Measurements from ENCODE around the gene PPP1R27. TPM values are rescaled to one million over a fixed set of nuclear protein-coding genes. Genes with fewer than 3 reads are reported as not detected.

The PPP1R27 gene
- total RNA-seq, 4 donors from 2014 or later: not detected

DNA sequence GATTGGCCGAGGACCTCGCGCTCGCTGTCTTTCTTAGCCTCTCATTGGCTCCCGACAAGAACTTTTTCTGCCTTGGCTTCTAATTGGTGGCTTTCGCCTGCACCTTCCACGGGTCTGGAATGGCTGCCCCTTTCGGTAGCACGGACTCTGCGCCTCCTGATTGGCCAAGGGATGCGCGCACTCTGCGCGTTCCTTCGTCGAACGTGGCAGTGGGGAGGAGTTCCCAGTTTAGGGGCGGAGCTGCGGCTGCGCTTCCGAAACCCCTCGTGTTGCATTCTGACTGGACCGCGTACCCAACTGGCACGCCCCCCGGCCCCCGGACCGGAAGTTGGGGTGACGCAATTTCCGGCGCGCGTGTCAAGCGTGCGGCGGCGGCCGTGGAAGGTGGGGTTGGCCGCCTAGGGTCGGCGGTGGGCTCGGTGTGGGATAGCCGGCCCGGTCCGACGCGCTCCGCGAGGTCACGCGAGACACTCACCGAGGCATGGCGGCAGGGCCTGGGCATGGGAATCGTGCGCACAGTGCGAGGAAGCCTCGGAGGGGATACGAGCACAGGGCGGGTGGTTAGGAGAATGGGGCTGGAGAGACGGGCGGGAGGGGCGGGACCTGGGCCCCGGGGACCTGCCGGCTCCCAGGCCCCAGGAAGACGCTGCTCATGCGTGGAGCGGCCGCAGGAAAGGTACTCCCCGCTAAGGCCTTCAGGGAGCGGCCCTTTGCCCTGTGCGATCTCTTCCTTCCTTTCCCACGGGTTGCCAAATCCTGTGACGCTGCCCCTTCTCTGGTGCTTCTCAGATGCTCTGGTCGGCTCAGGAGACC lies 26.1 kb upstream of the PPP1R27 start:
- intact Hi-C loops (cut with DNase I): no loop called here
- peak overlapping the region; percentile 81 to 89 (median 83) for H3K27ac ChIP-seq
- no peaks in the 10 kb centered on the region for H3K9me3 ChIP-seq
- DNase-seq: peak; percentile 98 to 99
- H3K27me3 ChIP-seq: no peaks in the 10 kb centered on the region
- peak overlapping the region; percentile 35 to 66 (median 62) for H3K4me3 ChIP-seq (replicated peaks in 1 of 3)
- peak; percentile 64 to 98 for TF ChIP-seq POLR2A (IDR thresholded peaks at IDR 0.05)
- TF ChIP-seq, protein P1, sequence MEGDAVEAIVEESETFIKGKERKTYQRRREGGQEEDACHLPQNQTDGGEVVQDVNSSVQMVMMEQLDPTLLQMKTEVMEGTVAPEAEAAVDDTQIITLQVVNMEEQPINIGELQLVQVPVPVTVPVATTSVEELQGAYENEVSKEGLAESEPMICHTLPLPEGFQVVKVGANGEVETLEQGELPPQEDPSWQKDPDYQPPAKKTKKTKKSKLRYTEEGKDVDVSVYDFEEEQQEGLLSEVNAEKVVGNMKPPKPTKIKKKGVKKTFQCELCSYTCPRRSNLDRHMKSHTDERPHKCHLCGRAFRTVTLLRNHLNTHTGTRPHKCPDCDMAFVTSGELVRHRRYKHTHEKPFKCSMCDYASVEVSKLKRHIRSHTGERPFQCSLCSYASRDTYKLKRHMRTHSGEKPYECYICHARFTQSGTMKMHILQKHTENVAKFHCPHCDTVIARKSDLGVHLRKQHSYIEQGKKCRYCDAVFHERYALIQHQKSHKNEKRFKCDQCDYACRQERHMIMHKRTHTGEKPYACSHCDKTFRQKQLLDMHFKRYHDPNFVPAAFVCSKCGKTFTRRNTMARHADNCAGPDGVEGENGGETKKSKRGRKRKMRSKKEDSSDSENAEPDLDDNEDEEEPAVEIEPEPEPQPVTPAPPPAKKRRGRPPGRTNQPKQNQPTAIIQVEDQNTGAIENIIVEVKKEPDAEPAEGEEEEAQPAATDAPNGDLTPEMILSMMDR (IDR thresholded peaks at IDR 0.05): peak in 2 of 6 experiments; percentile 6 to 12
- 3 to 4% methylated on average over 5 to 8 of the region's 74 CpGs for WGBS, 2 donors
- H3K36me3 ChIP-seq: peaks cover 17 to 25% of the 10 kb centered on the region in 2 donors
- peaks cover 20 to 36% of the 10 kb centered on the region in 2 donors for H3K4me1 ChIP-seq

DNA sequence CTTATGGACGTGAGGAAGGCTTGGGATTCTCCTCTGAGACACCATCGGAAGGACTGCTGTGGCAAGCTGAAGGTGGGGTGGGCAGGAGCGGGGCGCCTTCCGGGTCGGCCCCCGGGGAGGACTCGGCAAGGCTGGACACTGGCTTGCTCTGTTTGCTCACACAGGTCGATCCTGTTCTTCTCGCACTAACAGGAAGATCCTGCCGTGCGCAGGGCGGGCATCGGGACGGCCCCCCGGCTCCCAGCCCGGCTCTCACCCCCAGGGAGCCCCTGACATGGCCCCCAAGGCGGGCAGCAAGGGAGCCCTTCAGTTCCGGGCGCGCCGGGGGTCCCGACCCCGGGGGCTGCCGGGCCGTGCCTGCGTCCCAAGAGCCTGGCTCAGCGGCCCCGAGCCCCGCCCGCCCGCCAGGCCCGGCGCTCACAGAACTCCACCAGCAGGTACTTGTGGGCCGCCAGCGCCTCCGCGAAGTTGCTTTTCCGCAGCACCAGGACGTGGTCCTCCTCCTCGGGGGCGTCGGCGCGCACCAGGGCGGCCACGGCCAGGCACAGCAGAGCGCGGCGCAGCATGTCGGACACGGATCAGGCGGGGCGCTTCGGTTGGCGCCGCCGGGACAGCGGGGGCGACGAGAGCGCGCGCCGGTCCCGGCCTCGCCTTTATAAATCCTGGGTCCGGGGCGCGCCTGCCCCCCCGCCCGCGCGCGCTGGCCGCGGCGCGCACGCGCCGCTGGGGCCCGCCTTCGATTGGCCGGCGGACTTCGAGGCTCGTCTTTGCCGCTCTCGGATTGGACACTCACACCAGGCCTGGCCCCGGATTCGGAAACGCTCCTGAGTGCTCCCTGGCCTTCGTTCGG lies 25.3 kb upstream of the PPP1R27 start, which contains the start of gene P4HB:
TSS of gene P4HB (minus strand) at position 630 of the 850 bp plus-strand sequence. CDS start at position 566, 64 bp downstream.
- 1 to 2% methylated on average over 12 to 35 of the region's 95 CpGs for WGBS, 2 donors
- Histone ChIP-seq H3K27me3 (no peaks in the 10 kb centered on the region), H3K4me1 (peaks cover 20 to 34% of the 10 kb centered on the region in 2 donors), H3K9me3 (no peaks in the 10 kb centered on the region), H3K4me3 (replicated peaks in 1 of 3) (peak within 1 kb of the TSS; percentile 78 to 99 (median 85)), H3K27ac (peak within 1 kb of the TSS; percentile 81 to 89 (median 83)), H3K36me3 (peaks cover 21 to 27% of the 10 kb centered on the region in 2 donors)
- no peak for DNase-seq
- intact Hi-C loops (cut with DNase I): loop anchor here (2.0 to 5.0 kb wide), 2 partner anchors 27 to 148 kb away; partner anchors contain the start of genes MCRIP1 and SLC25A10
- TF ChIP-seq, protein P1 (IDR thresholded peaks at IDR 0.05): no peak
- peak in 1 of 2 donors; percentile 85 for TF ChIP-seq POLR2A (IDR thresholded peaks at IDR 0.05)

DNA sequence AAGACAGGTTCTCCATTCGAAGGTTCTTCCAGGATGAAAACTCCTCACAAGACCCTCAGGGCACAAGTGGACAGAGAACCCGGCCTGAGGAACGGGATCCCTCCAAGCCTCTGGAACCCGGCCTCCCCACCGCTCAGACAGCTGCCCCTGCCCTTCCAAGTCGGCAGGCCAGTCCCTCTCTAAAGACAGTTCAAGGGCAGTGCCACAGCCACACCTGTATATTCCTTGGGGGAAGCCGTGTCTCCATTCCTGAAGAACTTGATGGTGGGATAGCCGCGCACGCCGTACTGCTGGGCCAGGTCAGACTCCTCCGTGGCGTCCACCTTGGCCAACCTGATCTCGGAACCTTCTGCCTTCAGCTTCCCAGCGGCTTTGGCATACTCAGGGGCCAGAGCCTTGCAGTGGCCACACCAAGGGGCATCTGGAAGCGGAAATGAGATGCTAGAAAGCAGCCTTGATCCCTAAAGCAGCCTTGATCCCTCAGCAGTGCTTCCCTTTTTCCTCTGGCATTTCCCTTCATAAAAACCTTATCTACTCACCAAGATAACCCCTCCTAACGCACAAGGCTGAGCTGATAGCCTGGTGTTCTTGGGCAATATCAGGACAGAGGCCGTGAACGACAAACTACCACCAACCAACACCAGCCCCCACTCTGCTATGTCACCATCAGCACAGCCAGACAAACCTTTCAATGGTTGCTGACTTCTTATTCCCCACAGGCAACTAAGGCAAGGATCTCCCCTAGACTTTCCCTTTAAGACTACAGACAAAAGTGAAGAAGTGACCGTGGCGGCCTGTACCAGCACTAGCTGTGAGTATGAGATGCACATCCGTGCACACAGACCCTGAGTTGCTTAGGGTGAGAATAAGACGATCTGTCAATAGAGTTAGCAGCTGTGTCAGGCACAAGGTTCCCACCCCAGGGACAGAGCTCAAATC lies 24.4 kb upstream of the PPP1R27 start:
- Histone ChIP-seq H3K4me3 (replicated peaks in 1 of 3) (peak overlapping the region; percentile 78 to 99 (median 85)), H3K27me3 (no peaks in the 10 kb centered on the region), H3K36me3 (peaks cover 30 to 35% of the 10 kb centered on the region in 2 donors), H3K27ac (peak overlapping the region in 2 of 3 donors; percentile 74 to 87), H3K9me3 (no peaks in the 10 kb centered on the region), H3K4me1 (peaks cover 20 to 34% of the 10 kb centered on the region in 2 donors)
- no peak for TF ChIP-seq POLR2A (IDR thresholded peaks at IDR 0.05)
- TF ChIP-seq, protein P1 (IDR thresholded peaks at IDR 0.05): no peak
- intact Hi-C loops (cut with DNase I): loop anchor here (2.0 to 5.0 kb wide), 2 partner anchors 26 to 147 kb away; partner anchors contain the start of genes MCRIP1 and SLC25A10
- WGBS, 2 donors: 53 to 59% methylated on average over 21 to 22 of the region's 23 CpGs
- no peak for DNase-seq

DNA sequence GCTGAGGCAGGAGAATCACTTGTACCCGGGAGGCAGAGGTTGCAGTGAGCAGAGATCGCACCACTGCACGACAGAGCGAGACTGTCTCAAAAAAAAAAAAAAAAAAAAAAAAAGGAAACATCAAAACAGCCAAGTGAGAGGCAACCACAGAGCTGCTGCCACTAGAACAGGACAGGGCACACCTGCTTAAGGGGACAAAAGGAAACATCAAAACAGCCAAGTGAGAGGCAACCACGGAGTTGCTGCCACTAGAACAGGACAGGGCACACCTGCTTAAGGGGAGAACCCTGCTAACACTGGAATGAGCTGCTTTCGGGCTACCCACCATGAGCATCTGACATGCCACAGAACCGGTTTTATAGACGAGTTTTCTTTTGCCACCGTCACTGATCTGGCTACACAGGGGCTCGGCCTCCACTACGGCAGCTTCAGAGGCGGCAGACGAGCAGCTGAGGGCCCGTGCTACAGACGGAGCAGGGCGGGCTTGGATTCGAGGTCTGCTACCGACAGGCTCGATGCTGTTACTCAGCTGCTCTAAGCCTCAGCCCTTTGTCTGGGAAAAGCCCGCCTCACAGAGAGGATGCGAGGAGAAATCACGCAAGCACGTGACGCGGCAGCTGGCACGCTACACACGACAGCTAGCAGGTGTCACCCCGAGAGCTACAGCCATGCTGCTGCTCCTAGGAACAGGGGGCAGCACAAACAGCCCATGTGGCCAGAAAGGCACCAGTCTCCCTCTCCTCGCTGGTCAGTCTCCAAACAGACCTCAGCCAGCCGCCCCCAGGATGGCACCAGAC lies 23.5 kb upstream of the PPP1R27 start:
- no peak for DNase-seq
- no peaks in the 10 kb centered on the region for H3K27me3 ChIP-seq
- no peak overlapping the region for H3K27ac ChIP-seq
- H3K4me3 ChIP-seq (replicated peaks in 1 of 3): no peak overlapping the region
- peaks cover 37 to 41% of the 10 kb centered on the region in 2 donors for H3K36me3 ChIP-seq
- H3K4me1 ChIP-seq: peaks cover 20 to 34% of the 10 kb centered on the region in 2 donors
- 90% methylated on average over 12 to 25 of the region's 30 CpGs for WGBS, 2 donors
- H3K9me3 ChIP-seq: no peaks in the 10 kb centered on the region
- intact Hi-C loops (cut with DNase I): loop anchor here (2.0 to 5.0 kb wide), 2 partner anchors 26 to 146 kb away; partner anchors contain the start of genes MCRIP1 and SLC25A10
- TF ChIP-seq POLR2A (IDR thresholded peaks at IDR 0.05): no peak
- TF ChIP-seq, protein P1 (IDR thresholded peaks at IDR 0.05): no peak
